ENCODE measurements around the gene MALRD1. TPM values are rescaled to one million over a fixed set of nuclear protein-coding genes. Genes with fewer than 3 reads are reported as not detected.

The MALRD1 gene
- total RNA-seq, 2 experiments from 2014 or later, result 0.29 to 0.41 TPM

GRCh38 chr10:19367176-19367575 lies 318.6 kb downstream of the MALRD1 start:
- no peaks in the 10 kb centered on the region for H3K27me3 Mint-ChIP-seq
- no peaks in the 10 kb centered on the region for H3K36me3 Mint-ChIP-seq (ENCODE audit: low read depth)
- no peak for ATAC-seq
- no peak for TF ChIP-seq CTCF (IDR thresholded peaks at IDR 0.05)
- no peak overlapping the region for H3K4me3 Mint-ChIP-seq
- ChIA-PET POLR2A (no interaction called here), CTCF (no interaction called here)
- no peaks in the 10 kb centered on the region for H3K4me1 Mint-ChIP-seq (ENCODE audit: low read depth)
- H3K9me3 Mint-ChIP-seq, result peaks cover 5% of the 10 kb centered on the region
- intact Hi-C loops (cut with micrococcal nuclease), result no loop called here
- no peak for DNase-seq
- no peak overlapping the region for H3K27ac Mint-ChIP-seq

GRCh38 chr10:19373988-19374387 lies 325.4 kb downstream of the MALRD1 start:
- intact Hi-C loops (cut with micrococcal nuclease), result no loop called here
- no peak for DNase-seq
- Mint-ChIP-seq H3K27ac (no peak overlapping the region), H3K9me3 (peaks cover 4% of the 10 kb centered on the region), H3K4me1 (ENCODE audit: low read depth) (no peaks in the 10 kb centered on the region), H3K36me3 (ENCODE audit: low read depth) (no peaks in the 10 kb centered on the region), H3K27me3 (no peaks in the 10 kb centered on the region), H3K4me3 (no peak overlapping the region)
- TF ChIP-seq CTCF (IDR thresholded peaks at IDR 0.05), result no peak
- ChIA-PET POLR2A (no interaction called here), CTCF (no interaction called here)
- ATAC-seq, result no peak

- Mint-ChIP-seq H3K36me3 (ENCODE audit: low read depth) (no peaks in the 10 kb centered on the region), H3K27me3 (no peaks in the 10 kb centered on the region), H3K9me3 (peaks cover 8% of the 10 kb centered on the region), H3K4me3 (no peak overlapping the region), H3K27ac (no peak overlapping the region), H3K4me1 (ENCODE audit: low read depth) (no peaks in the 10 kb centered on the region)
- no peak for TF ChIP-seq CTCF (IDR thresholded peaks at IDR 0.05)
- ATAC-seq (no peak), DNase-seq (no peak)
- intact Hi-C loops (cut with micrococcal nuclease), result no loop called here
- ChIA-PET POLR2A (no interaction called here), CTCF (no interaction called here)
Measured at GRCh38 chr10:19385846-19386450, 337.3 kb downstream of the MALRD1 start.

- ChIA-PET POLR2A (no interaction called here), CTCF (no interaction called here)
- intact Hi-C loops (cut with micrococcal nuclease), result no loop called here
Measured at GRCh38 chr10:19408924-19409323, 360.3 kb downstream of the MALRD1 start.

GRCh38 chr10:19411119-19411518 lies 362.5 kb downstream of the MALRD1 start:
- no peaks in the 10 kb centered on the region for H3K27me3 Mint-ChIP-seq
- H3K4me1 Mint-ChIP-seq (ENCODE audit: low read depth), result no peaks in the 10 kb centered on the region
- no peak for TF ChIP-seq CTCF (IDR thresholded peaks at IDR 0.05)
- DNase-seq (no peak), ATAC-seq (no peak)
- no peak overlapping the region for H3K4me3 Mint-ChIP-seq
- H3K27ac Mint-ChIP-seq, result no peak overlapping the region
- H3K36me3 Mint-ChIP-seq (ENCODE audit: low read depth), result no peaks in the 10 kb centered on the region
- ChIA-PET POLR2A (interaction anchor here (0.5 kb wide), 1 partner anchor 18 kb away, joined by 3 read pairs; no protein-coding TSS in a partner anchor), CTCF (interaction anchor here (1.1 kb wide), 1 partner anchor 8 kb away, joined by 3 read pairs; no protein-coding TSS in a partner anchor)
- intact Hi-C loops (cut with micrococcal nuclease), result no loop called here
- H3K9me3 Mint-ChIP-seq, result peaks cover 6% of the 10 kb centered on the region

More at GRCh38 chr10:19408924-19409323, 360.3 kb downstream of the MALRD1 start:
- TF ChIP-seq CTCF (IDR thresholded peaks at IDR 0.05), result no peak
- no peak for DNase-seq
- H3K9me3 Mint-ChIP-seq, result peaks cover 6% of the 10 kb centered on the region
- no peak overlapping the region for H3K27ac Mint-ChIP-seq
- no peaks in the 10 kb centered on the region for H3K4me1 Mint-ChIP-seq (ENCODE audit: low read depth)
- H3K27me3 Mint-ChIP-seq, result no peaks in the 10 kb centered on the region
- H3K36me3 Mint-ChIP-seq (ENCODE audit: low read depth), result no peaks in the 10 kb centered on the region
- no peak overlapping the region for H3K4me3 Mint-ChIP-seq
- no peak for ATAC-seq
